D721Med (cell line): ENCODE results near the gene GPR17.

Experiments
- DNase-seq: peaks from one replicate; pipeline ENCODE4 v3.0.0; 2011; ENCODE audit warnings: low spot score; ENCODE audit not compliant: insufficient read length
- FAIRE-seq: peaks from 2 replicates; lab custom pipeline; 2011; peaks lifted over from hg19 to GRCh38; lab: Jason Lieb, UNC
- TF ChIP-seq, protein P1 (sequence below): IDR thresholded peaks from 2 replicates; pipeline ENCODE4 v1.5.1; 2012; ENCODE audit warnings: mild to moderate bottlenecking, control low read depth; ENCODE audit not compliant: insufficient read depth; ENCODE audit errors: missing control alignments

The GPR17 gene

DNA sequence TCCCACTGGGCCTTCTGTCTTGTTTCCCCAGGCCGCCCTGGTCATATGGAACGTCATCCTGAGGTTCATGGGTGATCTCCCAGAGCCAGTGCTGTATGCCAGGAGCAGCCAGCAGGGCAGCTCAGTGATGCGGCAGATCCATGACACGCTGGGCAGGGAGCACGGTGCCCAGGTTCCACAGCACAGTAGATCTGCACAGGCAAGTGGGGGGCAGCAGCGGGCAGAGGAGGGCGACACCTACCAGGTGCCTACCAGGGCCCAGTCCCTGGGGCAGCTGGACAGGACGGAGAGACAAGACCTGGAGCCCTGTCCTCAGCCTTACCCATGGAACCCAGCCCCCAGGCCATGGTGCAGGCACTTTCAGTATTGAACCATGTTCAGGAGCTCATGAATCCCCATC lies 36.1 kb upstream of the GPR17 start:
- TF ChIP-seq, protein P1, sequence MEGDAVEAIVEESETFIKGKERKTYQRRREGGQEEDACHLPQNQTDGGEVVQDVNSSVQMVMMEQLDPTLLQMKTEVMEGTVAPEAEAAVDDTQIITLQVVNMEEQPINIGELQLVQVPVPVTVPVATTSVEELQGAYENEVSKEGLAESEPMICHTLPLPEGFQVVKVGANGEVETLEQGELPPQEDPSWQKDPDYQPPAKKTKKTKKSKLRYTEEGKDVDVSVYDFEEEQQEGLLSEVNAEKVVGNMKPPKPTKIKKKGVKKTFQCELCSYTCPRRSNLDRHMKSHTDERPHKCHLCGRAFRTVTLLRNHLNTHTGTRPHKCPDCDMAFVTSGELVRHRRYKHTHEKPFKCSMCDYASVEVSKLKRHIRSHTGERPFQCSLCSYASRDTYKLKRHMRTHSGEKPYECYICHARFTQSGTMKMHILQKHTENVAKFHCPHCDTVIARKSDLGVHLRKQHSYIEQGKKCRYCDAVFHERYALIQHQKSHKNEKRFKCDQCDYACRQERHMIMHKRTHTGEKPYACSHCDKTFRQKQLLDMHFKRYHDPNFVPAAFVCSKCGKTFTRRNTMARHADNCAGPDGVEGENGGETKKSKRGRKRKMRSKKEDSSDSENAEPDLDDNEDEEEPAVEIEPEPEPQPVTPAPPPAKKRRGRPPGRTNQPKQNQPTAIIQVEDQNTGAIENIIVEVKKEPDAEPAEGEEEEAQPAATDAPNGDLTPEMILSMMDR, result no peak
- FAIRE-seq, result no peak
- DNase-seq, result no peak

DNA sequence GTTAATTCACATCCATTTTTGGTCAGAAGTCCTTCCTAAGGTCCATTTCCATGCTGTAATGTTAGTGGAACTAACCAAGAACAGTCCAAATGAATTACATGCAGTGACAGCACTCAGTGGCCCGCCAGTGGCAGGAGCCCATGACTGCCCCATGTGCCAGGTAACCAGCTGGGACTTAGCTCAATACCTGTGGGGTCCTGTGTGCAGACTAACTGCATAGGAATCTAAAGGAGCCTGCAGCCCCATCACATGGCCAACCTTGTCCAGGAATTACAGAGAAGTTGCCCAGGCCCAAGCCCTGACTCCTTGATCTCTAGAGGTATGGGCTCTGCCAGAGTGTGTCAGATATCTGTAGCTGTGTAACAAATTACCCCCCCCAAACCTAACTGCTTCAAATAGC lies 35.4 kb upstream of the GPR17 start:
- no peak for FAIRE-seq
- TF ChIP-seq, protein P1, result no peak
- no peak for DNase-seq

DNA sequence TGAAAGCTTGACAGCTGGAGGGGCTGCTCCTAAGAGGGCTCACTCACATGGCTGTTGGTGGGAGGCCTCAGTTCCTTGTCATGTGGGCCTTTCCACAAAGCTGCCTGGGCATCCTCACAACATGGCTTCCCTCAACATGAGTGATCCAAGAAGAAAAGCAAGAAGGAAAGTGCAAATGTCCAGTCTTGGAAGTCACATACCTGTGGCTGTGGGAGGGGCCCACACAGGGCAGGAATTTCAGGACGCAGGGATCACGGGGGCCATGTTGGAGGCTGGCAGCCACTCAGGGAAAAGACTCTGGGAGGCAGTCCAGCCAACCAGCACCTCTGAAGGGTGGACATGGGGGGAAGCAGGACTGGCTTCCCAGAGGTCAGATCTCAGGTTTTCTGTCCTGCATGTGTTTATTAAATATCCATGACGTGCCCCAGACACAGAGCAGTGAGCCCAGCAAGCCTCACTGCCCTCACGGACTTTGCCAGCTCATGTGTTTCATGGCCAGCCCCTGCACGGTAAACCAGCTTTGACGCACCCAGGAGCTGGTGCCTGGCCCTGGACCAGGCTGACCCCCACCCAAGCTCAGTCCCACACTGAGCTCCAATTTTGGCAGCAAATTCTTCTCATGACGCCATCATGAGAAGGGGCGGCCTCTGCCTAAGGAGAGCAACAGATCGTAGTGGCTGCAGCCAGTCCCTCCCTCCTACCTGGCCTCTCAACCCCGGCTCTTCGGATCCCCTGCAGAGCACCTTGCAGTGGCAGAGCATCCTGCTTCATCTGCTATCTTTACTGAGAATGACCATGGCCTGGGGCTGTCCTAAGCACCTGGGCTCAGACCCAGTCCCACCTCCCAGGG lies 34.7 kb upstream of the GPR17 start:
- no peak for FAIRE-seq
- TF ChIP-seq, protein P1, result no peak

DNA sequence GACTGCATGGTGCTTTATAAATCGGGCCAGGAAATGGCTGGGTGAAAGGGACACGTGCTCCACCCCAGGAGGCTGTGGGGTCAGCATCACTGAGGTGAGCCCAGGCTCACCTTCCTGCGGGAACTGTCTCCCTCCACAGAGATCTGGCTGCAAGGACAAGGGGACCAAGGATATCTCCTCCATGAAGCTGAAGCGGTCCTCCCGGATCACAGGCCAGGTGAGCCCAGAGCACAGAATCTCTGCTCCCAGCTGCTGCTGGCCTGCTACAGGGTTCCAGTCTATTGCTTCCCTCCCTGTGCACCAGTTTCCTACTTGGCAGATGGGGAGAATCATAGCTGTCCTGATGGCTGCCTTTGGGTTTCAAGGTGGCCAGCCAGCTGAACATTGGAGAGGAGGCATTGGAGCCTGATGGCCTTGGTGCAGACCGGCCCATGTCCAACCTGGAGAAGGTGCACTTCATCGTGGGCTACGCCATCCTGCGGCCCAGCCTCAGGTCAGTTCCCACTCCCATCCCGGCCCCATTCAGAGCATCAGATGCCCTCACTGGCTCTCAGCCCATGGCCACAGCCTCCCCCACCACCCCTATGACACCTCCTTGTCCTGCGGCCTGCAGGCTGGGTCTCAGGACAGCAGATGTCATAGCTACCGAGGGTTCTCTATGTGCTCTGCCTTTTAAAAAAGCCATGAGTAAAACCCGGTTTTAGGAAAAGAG lies 33.7 kb upstream of the GPR17 start:
- TF ChIP-seq, protein P1, result no peak
- FAIRE-seq (no peak), DNase-seq (no peak)

More for the DNA sequence above, 34.7 kb upstream of the GPR17 start:
- no peak for DNase-seq

DNA sequence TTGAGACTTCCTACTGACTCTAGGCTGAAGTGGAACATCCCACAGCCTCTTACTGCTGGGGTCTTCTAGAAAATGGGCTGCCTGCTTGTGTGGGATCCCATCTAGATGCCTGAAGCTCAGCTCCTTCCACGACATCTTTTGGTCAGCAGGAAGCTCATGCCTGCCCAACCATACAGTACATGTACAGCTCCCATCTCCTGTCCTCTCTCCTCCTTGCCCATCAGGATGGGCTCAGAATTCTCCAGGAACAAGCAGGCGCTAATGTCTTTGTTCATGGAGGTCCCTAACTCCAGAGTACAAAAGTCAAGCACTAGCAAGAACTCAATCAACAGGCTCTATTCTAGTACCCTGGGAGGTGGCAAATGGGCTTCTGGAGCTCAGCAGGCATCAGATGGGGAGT lies 31.7 kb upstream of the GPR17 start:
- TF ChIP-seq, protein P1, result no peak
- no peak for FAIRE-seq
- no peak for DNase-seq

DNA sequence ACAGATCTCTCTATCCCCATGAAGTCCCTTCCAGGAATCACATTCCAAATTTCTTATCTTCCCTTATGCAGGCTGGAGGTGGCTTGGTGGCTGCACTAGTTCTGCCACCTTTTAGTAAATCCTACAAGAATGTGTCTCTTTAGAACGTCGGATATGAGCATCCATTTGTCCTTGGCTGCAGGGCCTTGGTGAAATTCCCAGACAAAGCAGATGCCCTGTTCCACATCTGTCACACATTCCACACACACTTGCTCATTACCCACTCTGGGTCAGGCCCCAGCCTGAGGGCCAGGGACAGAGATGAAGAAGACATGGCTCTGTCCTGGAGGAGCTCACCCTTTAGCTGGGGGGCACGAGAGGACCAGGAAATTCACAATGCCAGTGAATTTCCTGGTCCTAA lies 31.2 kb upstream of the GPR17 start:
- DNase-seq, result no peak
- FAIRE-seq, result no peak
- TF ChIP-seq, protein P1, result no peak

DNA sequence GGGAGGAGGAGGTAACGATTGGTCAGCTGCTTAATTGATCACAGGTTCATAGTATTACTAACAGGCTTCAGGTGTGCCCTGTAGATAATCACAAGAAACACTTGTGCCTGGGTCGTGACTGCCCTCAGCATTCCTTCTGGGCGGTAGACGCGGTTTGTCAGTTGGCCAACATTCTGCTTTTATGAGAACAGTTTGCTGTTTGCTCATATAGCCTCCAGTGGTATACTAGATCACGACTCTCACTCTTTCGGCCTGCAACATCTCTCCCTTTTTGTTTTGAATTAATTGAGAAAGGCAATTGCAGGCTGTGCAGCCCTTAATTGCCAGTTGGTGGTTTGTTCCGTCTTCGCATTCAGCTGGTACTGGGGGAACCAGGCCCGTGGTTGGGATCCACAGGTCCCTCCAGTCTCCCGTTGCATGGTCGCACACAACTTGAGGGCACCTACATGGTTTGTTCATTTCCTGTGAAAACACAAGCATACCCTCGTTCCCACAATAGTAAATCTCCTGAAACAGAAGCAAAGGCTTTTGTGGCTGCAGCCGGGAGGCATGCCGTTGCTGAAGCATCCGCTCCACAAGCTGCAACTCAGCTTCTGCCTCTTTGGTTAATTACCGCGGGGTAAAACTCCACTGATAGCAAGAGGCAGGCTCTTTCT lies 30.3 kb upstream of the GPR17 start:
- DNase-seq, result no peak
- no peak for FAIRE-seq
- TF ChIP-seq, protein P1, result no peak
